LNCAP (cell line): ENCODE measurements around the gene SP140.

Experiments
- TF ChIP-seq, protein P1 (sequence below): fragments of 450-650 bp; IDR thresholded peaks from 2 replicates; pipeline ENCODE4 v1.5.1; 2017; ENCODE audit warnings: mild to moderate bottlenecking

Gene SP140

DNA sequence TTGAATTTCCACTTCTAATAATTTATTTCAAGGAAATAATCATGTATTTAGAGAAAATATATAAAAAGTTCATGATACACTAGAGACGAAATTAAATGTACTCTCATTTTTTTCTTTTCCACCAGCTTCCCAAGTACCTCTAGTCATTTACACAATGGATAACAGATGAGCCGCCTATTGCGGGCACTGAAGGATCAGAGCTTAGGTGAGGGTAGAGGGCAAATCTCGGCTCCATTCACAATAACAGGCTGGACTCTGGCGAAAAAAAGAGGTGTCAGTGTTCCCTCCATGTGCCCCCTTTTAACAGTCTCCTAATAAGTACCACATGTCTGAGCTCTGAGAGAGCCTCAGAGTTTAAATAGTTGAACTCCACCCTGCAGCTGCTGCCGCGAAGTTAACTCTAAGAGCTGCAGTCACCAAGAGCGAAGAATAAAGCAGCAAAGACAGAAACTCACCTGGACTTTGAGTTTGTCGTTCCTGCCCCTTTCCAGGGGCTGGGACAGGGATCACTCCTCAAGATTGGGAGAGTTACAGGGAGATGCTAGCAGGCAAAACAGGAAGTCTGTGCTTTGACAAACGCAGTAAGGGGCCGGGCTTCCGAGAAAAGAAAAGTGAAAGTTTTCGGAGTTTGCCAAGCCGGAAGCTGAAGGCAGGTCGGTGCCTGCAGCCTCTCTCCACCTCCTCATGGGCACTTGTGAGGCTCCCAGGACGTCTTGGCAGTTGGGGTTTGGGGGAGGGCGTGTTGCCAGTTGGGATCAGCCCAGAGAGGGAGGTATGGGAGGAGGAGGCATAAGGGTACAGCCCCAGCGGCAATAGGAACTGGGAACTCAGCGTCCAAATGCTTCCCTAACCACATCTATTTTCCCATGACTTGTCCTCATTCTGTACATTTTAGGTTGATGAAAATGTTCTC lies 5.9 kb upstream of the SP140 start, which contains the start of gene SP110:
Gene SP110 (minus strand): TSS at position 566 of the 913 bp plus-strand sequence. CDS start 3,057 bp downstream, outside the sequence.
- TF ChIP-seq, protein P1, sequence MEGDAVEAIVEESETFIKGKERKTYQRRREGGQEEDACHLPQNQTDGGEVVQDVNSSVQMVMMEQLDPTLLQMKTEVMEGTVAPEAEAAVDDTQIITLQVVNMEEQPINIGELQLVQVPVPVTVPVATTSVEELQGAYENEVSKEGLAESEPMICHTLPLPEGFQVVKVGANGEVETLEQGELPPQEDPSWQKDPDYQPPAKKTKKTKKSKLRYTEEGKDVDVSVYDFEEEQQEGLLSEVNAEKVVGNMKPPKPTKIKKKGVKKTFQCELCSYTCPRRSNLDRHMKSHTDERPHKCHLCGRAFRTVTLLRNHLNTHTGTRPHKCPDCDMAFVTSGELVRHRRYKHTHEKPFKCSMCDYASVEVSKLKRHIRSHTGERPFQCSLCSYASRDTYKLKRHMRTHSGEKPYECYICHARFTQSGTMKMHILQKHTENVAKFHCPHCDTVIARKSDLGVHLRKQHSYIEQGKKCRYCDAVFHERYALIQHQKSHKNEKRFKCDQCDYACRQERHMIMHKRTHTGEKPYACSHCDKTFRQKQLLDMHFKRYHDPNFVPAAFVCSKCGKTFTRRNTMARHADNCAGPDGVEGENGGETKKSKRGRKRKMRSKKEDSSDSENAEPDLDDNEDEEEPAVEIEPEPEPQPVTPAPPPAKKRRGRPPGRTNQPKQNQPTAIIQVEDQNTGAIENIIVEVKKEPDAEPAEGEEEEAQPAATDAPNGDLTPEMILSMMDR = no peak

DNA sequence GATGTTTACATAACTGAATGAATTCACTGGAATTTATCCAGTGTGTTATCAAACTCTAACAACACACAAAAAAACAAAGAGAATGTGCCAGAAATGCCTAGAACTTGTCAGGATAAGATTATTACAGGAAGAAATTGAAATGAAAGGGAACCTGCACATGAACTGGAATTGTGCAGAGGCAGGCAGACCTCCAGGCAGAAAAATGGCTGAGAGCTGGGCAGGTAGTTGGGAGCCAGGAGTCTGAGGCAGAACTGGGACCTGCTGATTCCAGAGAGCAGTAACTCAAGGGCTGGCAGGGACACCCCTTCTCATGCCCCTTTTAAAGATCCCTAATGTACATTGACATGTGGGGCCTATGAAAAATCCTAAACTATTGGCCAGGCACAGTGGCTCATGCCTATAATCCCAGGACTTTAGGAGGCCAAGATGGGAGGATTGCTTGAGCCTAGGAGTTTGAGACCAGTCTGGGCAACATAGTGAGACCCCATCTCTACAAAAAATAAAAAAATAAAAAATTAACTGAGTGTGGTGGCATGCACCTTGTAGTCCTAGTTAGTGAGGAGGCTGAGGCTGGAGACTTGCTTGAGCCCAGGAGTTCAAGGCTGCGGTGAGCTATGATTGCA lies 5.1 kb upstream of the SP140 start:
- TF ChIP-seq, protein P1 = no peak

DNA sequence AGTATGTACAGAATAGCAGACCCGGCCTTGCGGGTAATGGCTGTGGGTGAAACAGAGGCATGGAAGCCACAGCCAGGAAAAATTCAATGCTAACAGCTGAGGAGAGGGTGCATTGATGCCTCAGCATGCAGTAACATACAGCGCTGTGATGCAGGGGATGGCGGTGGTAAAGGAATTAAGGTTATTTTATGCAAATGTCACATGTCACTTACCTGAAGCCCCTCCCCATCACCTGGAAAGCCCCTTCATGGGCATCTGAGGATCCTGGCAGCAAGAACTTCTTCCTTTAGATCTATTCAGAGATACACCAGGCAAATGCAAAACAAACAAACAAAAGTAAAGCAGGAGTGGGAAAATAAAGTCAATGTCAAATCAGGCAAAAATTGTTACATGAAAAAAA lies 4.0 kb upstream of the SP140 start:
- TF ChIP-seq, protein P1 = no peak

DNA sequence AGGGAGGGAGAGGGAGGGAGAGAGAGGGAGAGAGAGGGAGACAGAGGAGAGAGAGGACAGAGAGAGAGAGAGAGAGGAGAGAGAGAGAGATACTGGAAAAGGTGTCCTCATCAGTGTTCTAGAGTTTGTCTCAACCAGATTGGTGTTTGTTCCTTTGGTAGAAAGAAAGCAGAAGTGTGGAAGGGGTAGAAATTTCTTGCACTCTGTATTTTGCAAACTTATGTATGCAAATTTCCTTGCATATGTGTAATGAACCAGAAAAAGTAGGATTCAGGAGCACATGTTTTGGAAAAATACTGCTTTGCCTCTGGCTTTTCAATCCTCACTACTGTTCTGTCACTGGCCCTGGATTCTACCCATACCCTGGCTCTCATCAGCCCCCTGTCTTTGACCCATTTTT lies 1.1 kb upstream of the SP140 start:
- TF ChIP-seq, protein P1 = no peak

DNA sequence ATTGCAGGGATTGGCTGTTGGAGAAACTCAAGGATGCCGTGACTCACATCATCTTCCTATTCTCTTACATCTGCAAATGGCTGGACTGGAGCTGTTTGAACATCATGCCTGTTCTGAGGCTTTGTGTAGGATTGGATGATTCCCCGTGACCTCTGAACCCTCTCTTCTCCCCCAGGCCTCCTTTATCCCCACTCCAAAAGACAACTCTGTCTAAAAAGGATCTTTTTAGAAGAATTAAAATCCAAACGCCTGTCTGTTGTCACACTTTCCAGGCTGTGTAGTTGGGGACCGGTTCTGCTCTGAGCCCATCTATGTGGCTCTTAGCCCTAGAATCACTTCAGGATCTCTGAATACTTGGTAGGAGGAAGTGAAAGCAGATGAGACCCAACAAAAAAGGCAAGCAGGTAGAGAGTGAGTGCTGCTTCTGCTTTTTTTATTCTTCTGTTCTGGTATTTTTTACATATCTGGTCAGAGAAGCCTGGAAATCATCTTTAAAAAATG lies 565 bp downstream of the SP140 start:
- TF ChIP-seq, protein P1 = no peak

DNA sequence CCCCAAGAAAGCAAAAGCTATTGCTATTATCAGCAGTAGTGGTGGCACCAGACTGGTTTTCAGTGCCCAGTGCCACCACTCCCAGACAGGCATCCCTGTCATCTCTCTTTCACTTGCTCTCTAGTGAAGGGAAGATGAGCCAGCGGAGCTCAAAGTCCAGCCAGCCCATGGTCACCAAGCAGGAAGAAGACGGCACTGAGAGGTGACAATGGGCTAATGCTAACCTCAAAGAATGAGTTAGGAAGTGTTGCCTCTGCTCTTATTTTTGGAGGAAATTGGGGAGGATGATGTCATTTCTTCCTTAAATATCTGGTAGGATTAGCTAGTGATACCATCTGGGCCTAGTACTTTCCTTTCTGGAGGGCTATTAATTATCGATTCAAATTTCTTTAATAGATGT lies 1.7 kb downstream of the SP140 start:
- TF ChIP-seq, protein P1 = no peak

DNA sequence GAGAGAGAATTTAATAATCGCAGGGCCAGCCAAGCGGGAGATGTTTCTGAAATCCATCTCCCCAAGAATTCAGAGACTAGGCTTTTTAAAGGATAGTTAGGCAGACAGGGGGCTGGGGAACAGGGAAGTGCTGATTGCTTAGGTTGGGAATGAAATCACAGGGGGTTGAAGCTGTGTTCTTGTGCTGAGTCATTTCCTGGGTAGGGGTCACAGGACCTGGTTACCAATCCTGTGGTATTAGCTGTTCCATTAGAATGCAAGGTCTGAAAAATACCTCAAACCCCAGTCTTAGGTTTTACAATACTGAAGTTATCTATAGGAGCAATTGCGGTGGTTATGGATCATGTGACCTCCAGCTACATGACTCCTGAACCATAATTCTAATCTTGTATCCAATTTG lies 4.6 kb downstream of the SP140 start:
- TF ChIP-seq, protein P1 = no peak
